Psoas muscle (tissue), 8 donors: ENCODE data around the gene GTF3C1. TPM values are rescaled to one million over a fixed set of nuclear protein-coding genes. Genes with fewer than 3 reads are reported as not detected.

ENCODE experiments used
- ATAC-seq, 4 donors: fragments of 200-7000 bp; cut with Tn5 transposase; one replicate each; pipeline ENCODE4 v1.9.1; 2020; ENCODE audit warnings: moderate library complexity in 3 of 4, mild to moderate bottlenecking in 2 of 4
- DNase-seq, 2 donors: peaks; one replicate each; pipeline ENCODE4 v3.0.0-alpha.2; 2020
- H3K27ac ChIP-seq: fragments of 200-600 bp; one replicate; pipeline ENCODE4 v1.8.0; 2022
- H3K27me3 ChIP-seq, 3 donors: fragments of 200-600 bp in 1 of 3; one replicate each; pipeline versions ENCODE4 v1.6.1 to v1.8.0; 2013 to 2022; ENCODE audit warnings: low read length in 2 of 3, mild to moderate bottlenecking in 2 of 3, moderate library complexity in 1 of 3; ENCODE audit not compliant: insufficient read depth in 3 of 3
- H3K36me3 ChIP-seq, 2 donors: fragments of 200-600 bp in 1 of 2; one replicate each; pipeline versions ENCODE4 v1.6.1 to v1.8.0; 2013 to 2022; ENCODE audit warnings: low read depth in 1 of 2, mild to moderate bottlenecking in 1 of 2, moderate library complexity in 1 of 2; ENCODE audit not compliant: insufficient read depth in 1 of 2
- H3K4me1 ChIP-seq: fragments of 200-600 bp; one replicate; pipeline ENCODE4 v1.8.0; 2022
- H3K4me3 ChIP-seq: fragments of 200-600 bp; one replicate; pipeline ENCODE4 v1.8.0; 2022; ENCODE audit warnings: mild to moderate bottlenecking
- H3K9me3 ChIP-seq: fragments of 200-600 bp; one replicate; pipeline ENCODE4 v1.8.0; 2022
- CTCF ChIP-seq: fragments of 200-600 bp; IDR thresholded peaks from one replicate; pipeline ENCODE4 v1.8.0; 2022; ENCODE audit warnings: antibody characterized with exemption
- WGBS, 3 donors: extraction: QIAGEN DNeasy Blood & Tissue Kit; methylation state at CpG; one replicate each; pipeline versions ENCODE4 v1.1.6 to v1.1.7; 2013; 5-methylcytosine and 5-hydroxymethylcytosine counted together
- intact Hi-C, 2 donors: fragments of 100-400 bp; cut with DNase I; formaldehyde crosslinking; loops; one replicate each; pipeline versions ENCODE4 v1.11.0 to v1.14.2; 2022
- polyA plus RNA-seq, 3 donors: library from polyadenylated mRNA; stranded (reverse); fragments of 200-250 nt; gene quantifications; one replicate each; pipeline ENCODE4 v1.2.3, GENCODE V29; 2013
- total RNA-seq, 4 donors: library from RNA; stranded (reverse); fragmentation: NEBNext Ultra II Directional in 2 of 4; extraction: Animal tissue kit (Norgen Biotek cat#: 25700) in 2 of 4; gene quantifications; one replicate each; pipeline versions ENCODE4 v1.2.1 to v1.2.4, GENCODE V29; 2021 to 2023
- donor health status: healthy with polysubstance abuse.
- donor health status: DM: no; HTN: no; CAD: no; lungs with moderate emphysema.
- donor health status: Bipolar disorder and iron deficiency.
- donor health status: healthy.
- donor health status: DM: yes; HTN: yes; CAD: no.
- donor health status: DM: no; HTN: no; CAD: no.
- donor health status: DM: no; HTN: no; CAD: no.
- donor health status: DM: yes; HTN: yes; CAD: no.

GTF3C1 gene
- total and polyA plus RNA-seq, 7 donors: 35.2 to 95.5 (median 50.6) TPM

GRCh38 chr16:27558434-27558833 lies 8.7 kb upstream of the GTF3C1 start:
- H3K4me1 ChIP-seq: no peaks in the 10 kb centered on the region
- ATAC-seq (no peak), DNase-seq (no peak)
- H3K36me3 ChIP-seq: no peaks in the 10 kb centered on the region
- H3K9me3 ChIP-seq: no peaks in the 10 kb centered on the region
- intact Hi-C loops: no loop called here
- no peak overlapping the region for H3K4me3 ChIP-seq
- no peak for TF ChIP-seq CTCF
- 76 to 88% (median 83%) methylated on average over 3 of the region's 3 CpGs for WGBS, 3 donors
- H3K27me3 ChIP-seq: no peaks in the 10 kb centered on the region
- H3K27ac ChIP-seq: no peak overlapping the region

GRCh38 chr16:27556471-27556870 lies 6.8 kb upstream of the GTF3C1 start:
- no peak overlapping the region for H3K4me3 ChIP-seq
- WGBS, 3 donors: 85 to 94% (median 91%) methylated on average over 1 of the region's 1 CpG
- H3K27ac ChIP-seq: no peak overlapping the region
- TF ChIP-seq CTCF: no peak
- H3K27me3 ChIP-seq: no peaks in the 10 kb centered on the region
- intact Hi-C loops: no loop called here
- ATAC-seq: no peak
- no peaks in the 10 kb centered on the region for H3K4me1 ChIP-seq
- H3K36me3 ChIP-seq: no peaks in the 10 kb centered on the region
- no peak for DNase-seq
- H3K9me3 ChIP-seq: no peaks in the 10 kb centered on the region

DNA sequence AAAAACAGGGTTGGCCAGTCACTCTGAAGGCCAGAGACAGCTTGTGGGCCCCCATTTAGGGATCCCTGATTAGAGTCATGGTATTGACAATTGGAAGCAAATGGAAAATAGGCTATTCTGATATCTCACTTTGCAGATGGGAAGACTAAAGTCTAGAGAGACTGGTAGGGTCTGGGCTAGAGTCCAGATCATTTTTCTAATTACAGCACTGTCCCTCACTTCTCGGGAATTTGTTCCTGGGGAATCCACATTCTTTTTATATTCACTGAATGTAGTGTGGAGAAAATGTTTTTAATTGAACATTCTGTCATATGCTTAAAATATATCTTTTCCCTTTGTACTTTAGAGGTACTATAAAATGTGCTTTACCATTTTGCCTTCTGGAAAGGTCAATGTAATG lies 1.3 kb upstream of the GTF3C1 start:
- DNase-seq (no peak), ATAC-seq (no peak)
- Histone ChIP-seq H3K27me3 (no peaks in the 10 kb centered on the region), H3K4me1 (peaks cover 34% of the 10 kb centered on the region), H3K27ac (peak overlapping the region; percentile 87), H3K9me3 (no peaks in the 10 kb centered on the region), H3K4me3 (peak overlapping the region; percentile 93), H3K36me3 (peaks cover 0 to 2% of the 10 kb centered on the region in 2 donors)
- no peak for TF ChIP-seq CTCF
- intact Hi-C loops: loop anchor here in 1 of 2 donors (2.0 kb wide), 1 partner anchor 34 kb away; no protein-coding TSS in a partner anchor
- WGBS, 3 donors: 4 to 22% (median 11%) methylated on average over 1 of the region's 1 CpG

- WGBS, 3 donors: 35 to 40% (median 36%) methylated on average over 4 of the region's 4 CpGs
- Histone ChIP-seq H3K9me3 (no peaks in the 10 kb centered on the region), H3K4me3 (peak overlapping the region; percentile 93), H3K36me3 (peaks cover 0 to 7% of the 10 kb centered on the region in 2 donors), H3K27ac (peak overlapping the region; percentile 87), H3K27me3 (no peaks in the 10 kb centered on the region), H3K4me1 (peaks cover 34% of the 10 kb centered on the region)
- DNase-seq: no peak
- no peak for TF ChIP-seq CTCF
- no peak for ATAC-seq
- intact Hi-C loops: loop anchor here in 1 of 2 donors (2.0 kb wide), 1 partner anchor 34 kb away; no protein-coding TSS in a partner anchor
These were observed 838 bp upstream of the GTF3C1 start for GRCh38 chr16:27550582-27550920.

GRCh38 chr16:27549464-27549745 lies 308 bp downstream of the GTF3C1 start:
- TF ChIP-seq CTCF: no peak
- WGBS, 3 donors: 0 to 1% (median 1%) methylated on average over 10 to 21 of the region's 21 CpGs
- H3K9me3 ChIP-seq: no peaks in the 10 kb centered on the region
- no peaks in the 10 kb centered on the region for H3K27me3 ChIP-seq
- ATAC-seq (peak; percentile 45 to 70 (median 56)), DNase-seq (no peak)
- H3K4me3 ChIP-seq: peak overlapping the region; percentile 93
- intact Hi-C loops: no loop called here
- H3K27ac ChIP-seq: peak overlapping the region; percentile 87
- H3K4me1 ChIP-seq: peaks cover 34% of the 10 kb centered on the region
- H3K36me3 ChIP-seq: peaks cover 5 to 18% of the 10 kb centered on the region in 2 donors
